ENCODE data around the gene TMEM37.

Gene TMEM37

GRCh38 chr2:119434664-119435063, 3.0 kb downstream of the TMEM37 start:
- no peak overlapping the region for H3K4me3 ChIP-seq (replicated peaks; ENCODE audit: low read depth, low read length)
- DNase-seq (ENCODE audit: low read depth): no peak
- TF ChIP-seq, protein P1, sequence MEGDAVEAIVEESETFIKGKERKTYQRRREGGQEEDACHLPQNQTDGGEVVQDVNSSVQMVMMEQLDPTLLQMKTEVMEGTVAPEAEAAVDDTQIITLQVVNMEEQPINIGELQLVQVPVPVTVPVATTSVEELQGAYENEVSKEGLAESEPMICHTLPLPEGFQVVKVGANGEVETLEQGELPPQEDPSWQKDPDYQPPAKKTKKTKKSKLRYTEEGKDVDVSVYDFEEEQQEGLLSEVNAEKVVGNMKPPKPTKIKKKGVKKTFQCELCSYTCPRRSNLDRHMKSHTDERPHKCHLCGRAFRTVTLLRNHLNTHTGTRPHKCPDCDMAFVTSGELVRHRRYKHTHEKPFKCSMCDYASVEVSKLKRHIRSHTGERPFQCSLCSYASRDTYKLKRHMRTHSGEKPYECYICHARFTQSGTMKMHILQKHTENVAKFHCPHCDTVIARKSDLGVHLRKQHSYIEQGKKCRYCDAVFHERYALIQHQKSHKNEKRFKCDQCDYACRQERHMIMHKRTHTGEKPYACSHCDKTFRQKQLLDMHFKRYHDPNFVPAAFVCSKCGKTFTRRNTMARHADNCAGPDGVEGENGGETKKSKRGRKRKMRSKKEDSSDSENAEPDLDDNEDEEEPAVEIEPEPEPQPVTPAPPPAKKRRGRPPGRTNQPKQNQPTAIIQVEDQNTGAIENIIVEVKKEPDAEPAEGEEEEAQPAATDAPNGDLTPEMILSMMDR (IDR thresholded peaks at IDR 0.05; ENCODE audit: low read length, missing control alignments): no peak

DNA sequence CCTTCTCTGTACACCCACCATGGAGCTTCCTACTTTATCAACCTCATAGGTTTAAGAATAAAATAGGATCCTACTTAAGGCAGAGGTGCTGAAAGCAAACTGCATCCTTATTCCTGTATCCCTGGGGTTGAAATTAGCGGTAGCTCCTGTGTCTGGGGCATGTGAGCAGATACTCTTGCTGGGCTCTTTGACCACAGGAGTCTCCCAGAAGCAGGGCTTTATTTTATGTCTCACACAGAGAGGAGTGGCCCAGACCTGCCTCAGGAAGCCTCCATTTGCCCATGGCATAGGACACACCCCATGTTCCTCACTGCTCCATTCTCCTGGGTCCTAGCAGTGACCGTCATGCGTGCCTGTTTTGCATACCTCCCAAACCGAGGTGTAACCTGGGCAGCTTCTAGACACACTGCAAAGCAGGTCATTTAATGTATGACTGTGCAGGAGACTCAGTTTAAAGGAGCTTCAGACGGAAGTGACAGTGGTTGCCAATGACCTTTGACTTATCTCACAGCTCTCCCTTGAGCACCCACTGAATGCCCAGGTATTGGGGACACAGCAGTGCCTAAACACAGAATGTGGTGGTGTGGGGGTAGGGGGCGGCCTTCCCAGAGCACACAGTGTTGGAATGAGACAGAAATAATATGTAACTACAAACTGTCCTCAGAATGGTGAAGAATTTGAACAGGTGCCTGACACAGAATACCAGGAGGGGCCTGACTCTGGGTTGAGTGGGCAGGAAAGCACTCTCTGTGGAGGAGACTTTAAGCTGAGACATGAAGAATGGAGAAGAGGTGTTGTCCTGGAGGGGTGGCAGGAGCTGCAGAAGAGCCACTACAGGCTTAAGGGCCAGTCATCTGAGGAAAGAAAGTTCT, 3.7 kb downstream of the TMEM37 start:
- no peak for DNase-seq (ENCODE audit: low read depth)
- TF ChIP-seq, protein P1 (IDR thresholded peaks at IDR 0.05; ENCODE audit: low read length, missing control alignments): no peak
- no peak overlapping the region for H3K4me3 ChIP-seq (replicated peaks; ENCODE audit: low read depth, low read length)

DNA sequence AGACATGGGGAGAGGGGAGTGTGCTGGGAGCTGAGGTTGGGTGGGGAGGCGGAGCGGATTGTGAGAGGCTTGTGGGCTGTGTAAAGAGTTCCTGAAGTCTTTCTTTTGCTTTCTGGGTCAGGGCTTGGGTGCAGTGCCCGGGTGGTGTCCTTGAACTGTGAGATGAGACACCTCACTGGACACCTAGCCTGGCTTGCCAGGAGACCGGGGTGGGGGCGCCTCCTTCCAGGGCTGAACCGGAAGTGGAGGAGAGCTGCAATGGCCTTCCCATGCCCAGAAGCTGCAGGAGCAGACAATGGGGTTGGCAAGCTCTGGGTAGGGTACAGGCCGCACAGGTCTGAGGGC, 4.3 kb downstream of the TMEM37 start:
- H3K4me3 ChIP-seq (replicated peaks; ENCODE audit: low read depth, low read length): no peak overlapping the region
- TF ChIP-seq, protein P1 (IDR thresholded peaks at IDR 0.05; ENCODE audit: low read length, missing control alignments): no peak
- no peak for DNase-seq (ENCODE audit: low read depth)

DNA sequence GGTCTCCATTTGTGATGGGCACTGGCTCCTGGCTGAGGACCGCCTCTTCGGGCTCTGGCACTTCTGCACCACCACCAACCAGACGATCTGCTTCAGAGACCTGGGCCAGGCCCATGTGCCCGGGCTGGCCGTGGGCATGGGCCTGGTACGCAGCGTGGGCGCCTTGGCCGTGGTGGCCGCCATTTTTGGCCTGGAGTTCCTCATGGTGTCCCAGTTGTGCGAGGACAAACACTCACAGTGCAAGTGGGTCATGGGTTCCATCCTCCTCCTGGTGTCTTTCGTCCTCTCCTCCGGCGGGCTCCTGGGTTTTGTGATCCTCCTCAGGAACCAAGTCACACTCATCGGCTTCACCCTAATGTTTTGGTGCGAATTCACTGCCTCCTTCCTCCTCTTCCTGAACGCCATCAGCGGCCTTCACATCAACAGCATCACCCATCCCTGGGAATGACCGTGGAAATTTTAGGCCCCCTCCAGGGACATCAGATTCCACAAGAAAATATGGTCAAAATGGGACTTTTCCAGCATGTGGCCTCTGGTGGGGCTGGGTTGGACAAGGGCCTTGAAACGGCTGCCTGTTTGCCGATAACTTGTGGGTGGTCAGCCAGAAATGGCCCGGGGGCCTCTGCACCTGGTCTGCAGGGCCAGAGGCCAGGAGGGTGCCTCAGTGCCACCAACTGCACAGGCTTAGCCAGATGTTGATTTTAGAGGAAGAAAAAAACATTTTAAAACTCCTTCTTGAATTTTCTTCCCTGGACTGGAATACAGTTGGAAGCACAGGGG, 5.5 kb downstream of the TMEM37 start:
- TF ChIP-seq, protein P1 (IDR thresholded peaks at IDR 0.05; ENCODE audit: low read length, missing control alignments): no peak
- H3K4me3 ChIP-seq (replicated peaks; ENCODE audit: low read depth, low read length): no peak overlapping the region
- DNase-seq (ENCODE audit: low read depth): no peak

DNA sequence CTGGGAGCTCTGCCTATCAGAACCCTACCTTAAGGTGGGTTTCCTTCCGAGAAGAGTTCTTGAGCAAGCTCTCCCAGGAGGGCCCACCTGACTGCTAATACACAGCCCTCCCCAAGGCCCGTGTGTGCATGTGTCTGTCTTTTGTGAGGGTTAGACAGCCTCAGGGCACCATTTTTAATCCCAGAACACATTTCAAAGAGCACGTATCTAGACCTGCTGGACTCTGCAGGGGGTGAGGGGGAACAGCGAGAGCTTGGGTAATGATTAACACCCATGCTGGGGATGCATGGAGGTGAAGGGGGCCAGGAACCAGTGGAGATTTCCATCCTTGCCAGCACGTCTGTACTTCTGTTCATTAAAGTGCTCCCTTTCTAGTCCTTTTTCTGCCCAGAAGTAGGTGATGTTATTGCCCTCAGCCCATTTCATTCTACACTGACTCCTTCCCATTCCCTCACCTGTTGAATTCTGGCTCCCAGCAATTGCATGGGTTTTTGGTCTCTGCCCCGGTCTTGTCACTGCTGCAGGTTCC, 6.5 kb downstream of the TMEM37 start:
- H3K4me3 ChIP-seq (replicated peaks; ENCODE audit: low read depth, low read length): no peak overlapping the region
- TF ChIP-seq, protein P1 (IDR thresholded peaks at IDR 0.05; ENCODE audit: low read length, missing control alignments): no peak
- DNase-seq (ENCODE audit: low read depth): no peak

DNA sequence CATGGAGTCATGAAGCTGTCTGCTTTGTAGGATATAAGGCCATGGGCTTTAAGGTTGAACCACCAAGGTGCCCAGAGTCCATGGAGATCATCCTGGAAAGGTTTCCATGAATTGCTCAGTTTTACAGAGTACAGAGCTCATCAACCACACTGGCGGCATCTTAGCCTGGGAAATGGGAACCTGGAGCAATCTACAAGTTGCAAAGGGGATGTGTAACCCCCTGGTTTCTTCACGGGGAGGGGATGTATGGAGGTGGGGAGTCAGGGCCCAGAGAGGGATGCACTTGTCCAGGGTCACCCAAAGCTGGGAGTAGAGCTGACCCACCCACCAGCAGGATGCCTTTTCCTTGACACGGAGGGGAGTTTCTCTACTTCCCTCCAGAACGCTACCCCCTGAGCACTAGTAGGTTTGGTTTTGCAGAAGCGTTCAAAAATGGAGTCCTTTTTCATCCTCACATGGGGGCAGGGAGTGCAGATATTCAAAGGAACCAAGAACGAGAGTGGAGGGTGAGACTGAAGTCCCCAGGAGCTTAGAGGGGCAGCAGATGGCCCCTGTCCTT, 7.2 kb downstream of the TMEM37 start:
- TF ChIP-seq, protein P1 (IDR thresholded peaks at IDR 0.05; ENCODE audit: low read length, missing control alignments): no peak
- DNase-seq (ENCODE audit: low read depth): no peak
- no peak overlapping the region for H3K4me3 ChIP-seq (replicated peaks; ENCODE audit: low read depth, low read length)
